ENCODE results near the gene TMEM92. TPM values are rescaled to one million over a fixed set of nuclear protein-coding genes. Genes with fewer than 3 reads are reported as not detected.
"Not testable (repeated sequence)": the region's sequence is repeated elsewhere in the genome, so short reads cannot be mapped to it uniquely, and the experiment has no call there.

The TMEM92 gene
- total RNA-seq, 1 donor from 2014 or later, result 0.20 TPM

- no peak for DNase-seq
These were observed 12.1 kb upstream of the TMEM92 start for GRCh38 chr17:50262001-50262794.

DNA sequence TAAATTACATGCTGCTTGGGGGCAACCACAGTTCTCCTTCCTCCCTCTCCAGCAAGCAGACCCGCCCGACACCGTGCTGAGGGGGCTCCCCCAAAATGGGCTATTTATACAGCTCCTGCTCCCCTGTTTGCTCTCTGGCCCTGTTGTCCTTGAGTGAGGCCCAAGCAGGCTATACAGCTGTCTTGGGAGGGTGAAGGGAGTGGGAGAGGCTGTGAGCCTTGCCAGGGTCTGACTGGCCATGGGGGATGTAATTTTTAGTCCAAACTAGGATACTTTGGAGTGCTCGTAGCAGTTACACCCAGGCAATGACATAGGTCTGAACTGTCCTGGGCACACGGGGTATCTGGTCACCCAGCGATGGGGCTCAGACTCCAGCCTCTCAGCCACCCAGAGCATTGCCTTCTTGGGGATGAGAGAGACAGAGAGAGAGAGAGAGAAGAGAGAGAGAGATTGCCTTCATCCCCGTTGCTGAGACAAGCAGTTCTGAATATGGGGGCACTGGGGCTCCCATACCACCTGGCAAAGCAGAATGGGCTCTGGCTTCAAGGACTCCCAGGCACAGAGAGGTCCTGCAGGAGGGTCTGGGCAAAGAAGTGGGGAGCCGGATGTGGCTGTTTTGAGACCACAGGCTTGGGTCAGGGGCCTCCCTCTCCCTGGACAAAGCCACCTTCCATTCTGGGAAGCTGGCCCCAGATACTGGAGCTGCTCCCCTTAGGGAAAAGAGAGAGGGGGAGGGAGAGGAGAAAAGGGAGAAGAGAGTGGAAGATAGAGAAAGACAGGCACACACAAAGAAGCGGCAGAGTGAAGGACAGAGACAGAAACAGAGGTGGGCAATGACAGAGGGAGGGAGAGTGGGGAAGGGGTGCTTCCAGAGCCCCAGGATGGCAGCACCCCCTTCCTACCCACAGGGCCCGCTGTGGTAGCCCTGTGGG is 10.7 kb upstream of the TMEM92 start:
- no peak for DNase-seq

DNA sequence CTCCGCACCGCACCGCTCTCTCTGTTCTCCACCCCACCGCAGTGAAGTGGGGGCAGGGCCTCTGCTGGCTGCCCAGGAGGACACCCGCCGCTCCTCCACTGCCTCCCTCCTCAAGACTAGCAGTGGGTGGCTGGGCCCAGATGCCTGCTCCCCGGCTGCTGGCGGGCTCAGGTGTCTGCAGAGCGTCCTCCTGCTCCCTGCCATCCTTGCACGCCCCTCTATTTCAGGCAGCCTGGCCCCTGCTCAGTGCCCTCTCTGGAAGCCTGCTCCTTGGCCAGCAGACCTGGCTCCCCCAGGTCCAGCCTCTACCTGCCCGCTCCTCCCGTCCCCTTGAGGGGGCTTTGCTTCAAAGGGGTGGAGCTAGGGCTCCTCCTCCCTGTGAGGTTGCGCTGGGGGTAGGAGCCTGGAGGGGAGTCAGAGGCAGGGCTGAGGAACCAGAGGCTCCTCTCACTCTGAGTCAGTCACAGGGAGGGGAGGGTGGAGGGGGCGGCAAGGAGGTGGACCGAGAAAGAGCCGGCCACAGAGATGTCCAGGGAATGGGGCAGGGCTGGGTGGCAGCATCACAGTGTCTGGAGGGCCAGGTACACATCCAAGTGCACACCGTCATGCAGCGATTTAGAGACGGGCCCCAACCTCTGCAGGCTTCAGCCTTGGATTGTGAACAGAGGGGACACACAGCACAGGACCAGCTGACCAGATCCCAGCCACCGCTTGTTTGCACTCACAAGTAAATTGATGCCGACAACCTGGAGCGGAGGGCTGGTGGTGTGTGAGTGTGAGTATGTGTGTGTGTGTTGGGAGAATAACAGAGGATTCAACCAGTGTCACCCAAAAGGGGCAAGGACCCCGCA is 9.8 kb upstream of the TMEM92 start:
- no peak for DNase-seq

DNA sequence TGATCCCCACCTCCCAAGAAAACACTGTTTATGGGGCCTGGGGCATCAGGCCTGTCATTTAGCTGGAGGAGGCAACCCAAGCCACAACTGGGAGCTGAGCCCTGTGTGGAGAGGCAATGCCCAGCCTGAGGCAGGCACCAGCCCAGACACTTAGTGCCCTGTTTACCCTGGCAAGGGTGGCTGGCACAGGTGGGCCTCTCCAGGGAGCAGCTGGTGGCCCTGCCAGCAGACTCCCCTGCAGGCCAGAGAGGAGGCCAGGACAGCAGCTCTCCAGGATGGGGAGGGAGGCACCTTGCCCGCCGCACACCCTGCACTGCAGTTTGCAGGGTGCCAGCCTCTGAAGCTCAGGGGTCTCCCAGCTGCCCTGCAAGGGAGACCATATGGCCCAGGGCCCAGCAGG is 9.1 kb upstream of the TMEM92 start:
- no peak for DNase-seq

DNA sequence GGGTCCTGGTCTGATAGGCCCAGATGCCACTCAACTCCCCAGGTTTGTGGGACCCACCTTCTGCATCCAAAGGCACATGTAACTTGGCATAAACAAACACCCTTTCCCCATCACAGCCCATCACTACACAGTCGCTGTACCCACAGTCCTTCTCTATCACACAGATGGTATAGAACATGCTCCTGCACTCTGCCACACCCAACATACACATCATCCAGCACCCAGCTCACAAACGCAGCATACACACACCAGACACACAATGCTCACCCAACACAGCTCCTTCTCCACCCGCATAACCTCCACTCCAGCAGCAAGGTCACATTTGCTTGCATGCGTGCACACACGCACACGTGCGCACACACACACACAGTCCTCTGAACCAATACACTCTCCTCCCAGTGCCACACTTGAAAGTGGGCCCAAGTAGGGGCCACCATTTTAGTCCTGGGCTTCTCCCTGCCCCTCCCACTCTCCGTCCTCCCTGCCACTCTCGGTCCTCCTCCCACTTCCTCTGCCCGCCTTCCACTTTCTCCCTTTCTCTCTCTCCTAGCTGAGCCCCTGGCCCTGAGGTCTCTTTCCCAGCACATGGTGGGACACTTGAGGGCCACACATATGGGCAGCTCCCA is 8.5 kb upstream of the TMEM92 start:
- DNase-seq, result no peak

GRCh38 chr17:50266384-50267073 is 7.7 kb upstream of the TMEM92 start:
- peak; percentile 92 for DNase-seq

DNA sequence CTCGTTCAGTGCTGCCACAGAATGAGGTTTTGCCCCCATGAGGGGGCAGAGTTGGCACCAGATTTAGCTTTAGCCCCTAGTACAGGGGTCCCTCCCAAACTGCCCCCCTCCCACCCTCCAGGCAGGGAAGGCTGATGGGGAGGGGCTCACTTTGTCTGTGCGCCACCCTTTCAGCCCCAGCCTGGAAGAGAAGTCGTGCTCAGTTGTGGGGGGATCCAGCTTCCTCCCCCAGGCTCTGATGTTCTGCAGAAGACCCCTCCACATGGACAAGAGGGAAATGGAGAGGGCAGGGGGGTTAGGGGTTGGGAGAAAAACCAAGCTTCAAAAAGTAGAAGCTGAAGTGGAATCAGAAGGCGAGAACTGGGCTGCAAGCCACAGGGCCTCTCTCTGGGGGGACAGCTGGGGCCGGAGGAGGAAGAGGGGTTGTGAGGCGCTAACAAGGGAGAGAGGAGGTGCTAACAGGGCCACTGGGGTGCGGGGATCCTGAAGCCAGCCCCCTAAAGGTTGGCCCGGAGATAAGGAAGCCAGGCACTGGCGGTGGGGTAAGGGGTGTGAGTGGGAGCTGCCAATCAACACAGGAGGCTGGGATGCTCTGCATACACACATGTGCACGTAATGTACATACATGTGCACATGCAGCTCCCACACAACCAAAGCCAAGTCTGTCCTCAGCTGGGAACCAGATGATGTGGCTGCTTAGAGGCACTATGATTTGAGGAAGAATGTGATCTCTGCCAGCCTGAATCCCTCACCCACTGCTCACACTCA is 7.0 kb upstream of the TMEM92 start:
- DNase-seq, result peak; percentile 95

GRCh38 chr17:50268026-50268425 is 6.2 kb upstream of the TMEM92 start:
- peak; percentile 83 for DNase-seq

- peak; percentile 76 for DNase-seq
These were observed 5.5 kb upstream of the TMEM92 start for GRCh38 chr17:50268743-50269275.

DNA sequence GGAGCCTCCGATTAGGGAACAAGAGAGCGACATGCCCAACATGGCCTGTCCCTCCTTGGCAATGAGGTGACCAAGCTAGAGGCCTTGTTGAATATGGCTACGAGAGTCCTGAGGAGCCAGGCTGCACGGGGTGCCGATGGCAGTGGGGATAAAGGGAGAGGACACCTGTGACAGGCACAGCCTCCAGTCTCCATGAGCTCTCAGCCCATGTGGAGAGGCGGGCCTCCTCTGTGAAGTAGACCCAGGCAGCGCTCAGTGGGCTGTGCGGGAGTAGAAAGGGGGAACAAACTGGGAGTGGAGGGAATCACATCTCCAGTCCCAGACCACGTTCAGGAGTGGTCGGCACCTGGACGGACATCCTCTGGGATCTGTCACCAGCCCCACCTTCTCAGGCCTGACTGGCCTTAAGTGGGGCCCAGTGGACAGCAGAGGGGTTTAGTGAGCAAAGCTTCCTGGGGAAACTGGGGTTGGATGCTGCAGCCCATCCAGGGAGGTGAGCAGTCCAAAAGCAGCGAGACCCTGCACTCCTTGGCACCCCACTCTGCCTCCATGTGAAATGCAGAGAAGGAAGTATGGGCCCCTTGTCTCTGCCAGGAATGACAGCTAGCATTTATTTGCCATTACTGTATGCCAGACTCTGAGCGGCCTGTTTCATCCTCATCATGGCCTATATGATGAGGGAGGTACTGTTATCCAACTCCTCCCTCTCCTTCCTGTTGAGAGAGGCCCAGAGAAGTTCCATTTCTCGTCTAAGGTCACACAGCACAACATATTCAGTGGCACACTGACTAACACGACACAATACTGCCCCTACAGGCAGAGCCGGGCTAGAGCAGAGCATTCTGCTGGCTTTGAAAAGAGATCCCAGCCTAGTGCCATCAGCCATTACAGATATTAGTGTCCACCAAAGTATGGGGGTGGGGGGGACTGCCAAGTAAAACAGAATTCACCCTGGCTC is 4.5 kb upstream of the TMEM92 start:
- peak; percentile 72 for DNase-seq

- peak; percentile 71 for DNase-seq
These were observed 3.6 kb upstream of the TMEM92 start for GRCh38 chr17:50270435-50271362.

DNA sequence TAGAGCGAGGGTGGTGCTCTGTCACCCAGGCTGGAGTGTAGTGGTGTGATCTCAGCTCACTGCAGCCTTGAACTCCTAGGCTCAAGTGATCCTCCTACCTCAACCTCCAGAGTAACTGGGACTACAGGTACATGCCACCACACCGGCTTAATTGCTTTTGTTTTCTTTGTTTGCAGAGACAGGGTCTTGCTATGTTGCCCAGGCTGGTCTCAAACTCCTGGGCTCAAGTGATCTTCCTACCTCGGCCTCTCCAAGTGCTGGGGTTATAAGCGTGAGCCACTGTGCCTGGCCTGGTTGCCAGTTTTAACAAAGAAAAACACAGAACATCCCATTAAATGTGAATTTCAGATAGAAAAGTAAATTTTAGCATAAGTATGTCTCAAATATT is 2.9 kb upstream of the TMEM92 start:
- DNase-seq, result not testable (repeated sequence)

DNA sequence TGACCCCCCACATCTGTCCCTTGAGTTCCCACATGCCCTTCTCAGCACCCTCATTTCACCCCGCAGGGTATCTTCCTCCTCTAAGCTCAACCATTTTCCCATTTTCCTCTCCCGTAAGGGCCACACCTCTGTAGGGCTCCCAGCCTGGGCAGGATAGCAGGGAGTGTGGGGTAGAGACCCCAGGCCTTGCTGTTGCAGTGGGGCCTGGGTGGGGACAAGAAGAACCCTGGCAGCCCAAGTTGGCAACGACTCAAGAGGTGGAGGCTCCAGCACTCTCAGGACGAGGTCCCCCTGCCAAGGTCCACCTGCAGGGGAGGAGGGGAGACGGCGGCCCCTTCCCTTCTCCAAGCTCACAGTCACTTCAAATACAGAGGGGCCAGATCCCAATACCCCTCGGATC is 2.0 kb upstream of the TMEM92 start:
- no peak for DNase-seq

- DNase-seq, result peak; percentile 77
These were observed 1.3 kb upstream of the TMEM92 start for GRCh38 chr17:50272711-50273653.

GRCh38 chr17:50273654-50274040 is 619 bp upstream of the TMEM92 start:
- no peak for DNase-seq

- DNase-seq, result no peak
These were observed 593 bp downstream of the TMEM92 start for GRCh38 chr17:50274897-50275221.

DNA sequence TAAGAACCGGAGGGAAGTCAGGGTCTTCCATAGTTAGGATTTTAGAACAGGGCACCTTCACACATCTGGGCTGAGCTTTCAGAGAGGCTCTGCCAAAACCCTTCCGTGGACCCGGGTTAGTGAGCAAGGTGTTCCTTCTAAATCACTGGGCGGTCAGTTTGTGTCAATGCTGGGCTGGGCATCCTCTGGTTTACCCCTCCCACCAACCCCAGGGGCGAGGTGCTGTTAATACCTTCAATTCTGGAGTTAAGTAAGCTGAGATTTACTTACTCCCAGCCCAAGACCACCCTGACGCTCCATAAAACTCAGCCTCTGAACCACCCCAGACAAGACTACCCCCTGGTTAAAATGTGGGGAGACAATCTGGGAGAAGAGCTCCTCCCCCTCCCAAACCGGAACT is 1.0 kb downstream of the TMEM92 start:
- DNase-seq, result no peak

All from skin of body (tissue), 2 donors.